ENCODE data around the gene KITLG.

DNA sequence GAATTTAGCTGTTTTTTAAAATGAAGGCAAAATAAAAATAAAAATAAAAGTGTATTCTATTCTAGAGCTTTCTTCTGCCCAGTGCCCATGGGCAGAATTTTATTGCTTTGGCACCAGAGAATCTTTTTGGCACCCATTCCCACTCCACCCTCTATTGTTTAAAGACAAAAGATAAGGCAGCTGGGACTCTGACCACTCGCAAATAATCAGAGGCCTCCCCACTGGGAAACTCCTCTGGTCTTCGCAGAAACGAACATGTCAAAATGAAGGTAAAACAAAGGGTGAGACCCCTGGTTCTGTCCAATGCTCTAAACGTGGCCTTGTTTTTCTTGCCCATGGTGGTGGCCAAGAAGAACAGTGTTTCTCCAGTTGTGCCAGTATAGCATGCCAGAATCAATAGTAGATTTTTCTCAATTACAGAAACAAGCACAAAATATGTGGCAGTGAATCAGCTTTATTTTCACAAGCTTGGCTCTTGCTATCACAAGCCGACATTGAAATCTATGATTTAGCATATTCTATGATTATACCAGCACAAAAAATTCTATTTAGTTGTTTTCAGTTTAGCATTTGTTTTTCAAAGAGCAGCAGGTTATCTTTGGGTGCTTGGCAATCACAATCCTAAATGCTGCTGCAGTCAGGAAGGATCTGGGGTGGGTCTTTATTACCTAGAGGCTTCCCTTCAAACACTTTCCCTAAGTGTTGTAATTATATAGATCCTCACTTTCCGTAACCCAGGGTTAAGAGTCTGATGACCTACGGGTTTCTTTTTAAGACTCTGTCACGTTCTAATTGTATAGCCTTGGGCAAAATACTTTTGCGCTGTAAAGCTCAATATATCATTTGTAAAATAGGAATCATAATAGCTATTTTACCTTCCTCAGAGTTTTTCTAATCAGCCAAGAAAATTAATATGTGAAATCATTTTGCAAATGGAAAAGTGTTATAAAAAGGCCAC, 50.5 kb downstream of the KITLG start:
- TF ChIP-seq POLR2A (IDR thresholded peaks at IDR 0.05), result no peak
- TF ChIP-seq, protein P1, sequence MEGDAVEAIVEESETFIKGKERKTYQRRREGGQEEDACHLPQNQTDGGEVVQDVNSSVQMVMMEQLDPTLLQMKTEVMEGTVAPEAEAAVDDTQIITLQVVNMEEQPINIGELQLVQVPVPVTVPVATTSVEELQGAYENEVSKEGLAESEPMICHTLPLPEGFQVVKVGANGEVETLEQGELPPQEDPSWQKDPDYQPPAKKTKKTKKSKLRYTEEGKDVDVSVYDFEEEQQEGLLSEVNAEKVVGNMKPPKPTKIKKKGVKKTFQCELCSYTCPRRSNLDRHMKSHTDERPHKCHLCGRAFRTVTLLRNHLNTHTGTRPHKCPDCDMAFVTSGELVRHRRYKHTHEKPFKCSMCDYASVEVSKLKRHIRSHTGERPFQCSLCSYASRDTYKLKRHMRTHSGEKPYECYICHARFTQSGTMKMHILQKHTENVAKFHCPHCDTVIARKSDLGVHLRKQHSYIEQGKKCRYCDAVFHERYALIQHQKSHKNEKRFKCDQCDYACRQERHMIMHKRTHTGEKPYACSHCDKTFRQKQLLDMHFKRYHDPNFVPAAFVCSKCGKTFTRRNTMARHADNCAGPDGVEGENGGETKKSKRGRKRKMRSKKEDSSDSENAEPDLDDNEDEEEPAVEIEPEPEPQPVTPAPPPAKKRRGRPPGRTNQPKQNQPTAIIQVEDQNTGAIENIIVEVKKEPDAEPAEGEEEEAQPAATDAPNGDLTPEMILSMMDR (IDR thresholded peaks at IDR 0.05), result no peak

Measured in testis (tissue), 2 donors.